Measurements from ENCODE around the gene ZNF750.

GRCh38 chr17:82805254-82805653 is 34.6 kb downstream of the ZNF750 start:
- TF ChIP-seq, protein P1, sequence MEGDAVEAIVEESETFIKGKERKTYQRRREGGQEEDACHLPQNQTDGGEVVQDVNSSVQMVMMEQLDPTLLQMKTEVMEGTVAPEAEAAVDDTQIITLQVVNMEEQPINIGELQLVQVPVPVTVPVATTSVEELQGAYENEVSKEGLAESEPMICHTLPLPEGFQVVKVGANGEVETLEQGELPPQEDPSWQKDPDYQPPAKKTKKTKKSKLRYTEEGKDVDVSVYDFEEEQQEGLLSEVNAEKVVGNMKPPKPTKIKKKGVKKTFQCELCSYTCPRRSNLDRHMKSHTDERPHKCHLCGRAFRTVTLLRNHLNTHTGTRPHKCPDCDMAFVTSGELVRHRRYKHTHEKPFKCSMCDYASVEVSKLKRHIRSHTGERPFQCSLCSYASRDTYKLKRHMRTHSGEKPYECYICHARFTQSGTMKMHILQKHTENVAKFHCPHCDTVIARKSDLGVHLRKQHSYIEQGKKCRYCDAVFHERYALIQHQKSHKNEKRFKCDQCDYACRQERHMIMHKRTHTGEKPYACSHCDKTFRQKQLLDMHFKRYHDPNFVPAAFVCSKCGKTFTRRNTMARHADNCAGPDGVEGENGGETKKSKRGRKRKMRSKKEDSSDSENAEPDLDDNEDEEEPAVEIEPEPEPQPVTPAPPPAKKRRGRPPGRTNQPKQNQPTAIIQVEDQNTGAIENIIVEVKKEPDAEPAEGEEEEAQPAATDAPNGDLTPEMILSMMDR (IDR thresholded peaks at IDR 0.05), result no peak
- TF ChIP-seq POLR2AphosphoS5 (IDR thresholded peaks at IDR 0.05), result no peak
